Thyroid gland (tissue), 4 donors: ENCODE measurements around the gene PRRC1.

Source experiments
- CTCF ChIP-seq, 6 experiments: fragments of 200-600 bp in 3 of 6; fragments of 450-650 bp in 3 of 6; sonication (generic) in 3 of 6; IDR thresholded peaks; one replicate each; pipeline ENCODE4 v1.5.1; 2016 to 2019; ENCODE audit warnings: antibody characterized with exemption in 6 of 6, mild to moderate bottlenecking in 2 of 6, inconsistent platforms in 1 of 6, moderate library complexity in 1 of 6
- POLR2A ChIP-seq, 2 donors: fragments of 450-650 bp; IDR thresholded peaks; one replicate each; pipeline ENCODE4 v1.6.1; 2017; ENCODE audit warnings: antibody characterized with exemption in 2 of 2, mild to moderate bottlenecking in 2 of 2, moderate library complexity in 1 of 2

GRCh38 chr5:127602481-127602880, 85.0 kb downstream of the PRRC1 start:
- TF ChIP-seq CTCF (IDR thresholded peaks at IDR 0.05) (no peak), POLR2A (IDR thresholded peaks at IDR 0.05) (no peak)
